ENCODE measurements around the gene NSUN7. TPM values are rescaled to one million over a fixed set of nuclear protein-coding genes. Genes with fewer than 3 reads are reported as not detected.

NSUN7 gene
- total RNA-seq, 1 experiment from 2014 or later, result 6.7 TPM

GRCh38 chr4:40825014-40825838, 75.5 kb downstream of the NSUN7 start:
- TF ChIP-seq EZH2phosphoT487 (IDR thresholded peaks at IDR 0.05; ENCODE audit: borderline replicate concordance, low read length) (no peak), CTCF (conservative IDR thresholded peaks at IDR 0.05; ENCODE audit: low read depth, low read length) (no peak), EZH2 (IDR thresholded peaks at IDR 0.05; ENCODE audit: low read length, unreplicated experiment) (no peak)
- Histone ChIP-seq H2AFZ (ENCODE audit: low read length) (no peak overlapping the region), H3F3A (ENCODE audit: low read length, unreplicated experiment) (no peaks in the 10 kb centered on the region), H3K79me2 (ENCODE audit: low read length) (no peaks in the 10 kb centered on the region), H3K4me3 (ENCODE audit: low read length) (no peak overlapping the region), H3K27me3 (ENCODE audit: low read length) (no peaks in the 10 kb centered on the region), H4K20me1 (ENCODE audit: low read length) (no peaks in the 10 kb centered on the region), H3K4me1 (ENCODE audit: insufficient read depth, low read length) (no peaks in the 10 kb centered on the region), H3K9me3 (ENCODE audit: low read length) (no peaks in the 10 kb centered on the region), H3K9me2 (replicated peaks; ENCODE audit: low read length) (no peaks in the 10 kb centered on the region), H3K9ac (ENCODE audit: low read length) (no peak overlapping the region), H3K4me2 (ENCODE audit: low read length) (no peak overlapping the region), H3K27ac (ENCODE audit: low read length) (no peak overlapping the region), H3K36me3 (ENCODE audit: low read depth, low read length) (no peaks in the 10 kb centered on the region; the same call in 1 of the 2 replicates)
- no peak for ATAC-seq
- DNase-seq, result no peak
- no TSS peak for BruUV-seq (replicated peaks)
- intact Hi-C loops (cut with micrococcal nuclease), result no loop called here
- POLR2A ChIA-PET (ENCODE audit: unreplicated experiment), result no interaction called here
- CTCF ChIA-PET, result interaction anchor here (1.5 kb wide), 1 partner anchor 16 kb away, joined by 4 read pairs; no protein-coding TSS in a partner anchor

DNA sequence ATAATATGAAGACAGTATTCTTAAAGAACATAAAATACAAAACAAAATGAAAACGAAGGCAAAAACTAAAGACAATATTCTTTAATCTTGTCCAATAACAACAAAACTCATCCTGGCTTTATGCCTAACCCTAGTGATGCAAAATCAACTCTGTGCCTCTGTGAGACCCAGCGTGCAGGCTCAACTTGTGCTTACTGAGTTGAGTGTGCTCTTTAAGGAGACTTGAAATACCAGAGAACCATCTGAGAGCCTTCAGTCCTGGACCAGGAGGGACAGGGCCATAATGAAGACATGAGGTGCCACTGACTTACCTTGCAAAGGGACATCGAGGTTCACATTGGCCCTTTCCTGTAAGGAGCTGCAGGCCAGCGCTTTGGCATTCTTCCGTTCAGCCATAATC, 77.1 kb downstream of the NSUN7 start:
- Histone ChIP-seq H3K9me3 (ENCODE audit: low read length) (no peaks in the 10 kb centered on the region), H3K9me2 (replicated peaks; ENCODE audit: low read length) (no peaks in the 10 kb centered on the region), H3F3A (ENCODE audit: low read length, unreplicated experiment) (no peaks in the 10 kb centered on the region), H2AFZ (ENCODE audit: low read length) (no peak overlapping the region), H3K4me1 (ENCODE audit: insufficient read depth, low read length) (no peaks in the 10 kb centered on the region), H3K4me2 (ENCODE audit: low read length) (no peak overlapping the region), H4K20me1 (ENCODE audit: low read length) (no peaks in the 10 kb centered on the region), H3K27me3 (ENCODE audit: low read length) (no peaks in the 10 kb centered on the region), H3K36me3 (ENCODE audit: low read depth, low read length) (no peaks in the 10 kb centered on the region; the same call in 1 of the 2 replicates), H3K79me2 (ENCODE audit: low read length) (no peaks in the 10 kb centered on the region), H3K4me3 (ENCODE audit: low read length) (no peak overlapping the region), H3K27ac (ENCODE audit: low read length) (no peak overlapping the region), H3K9ac (ENCODE audit: low read length) (no peak overlapping the region)
- BruUV-seq (replicated peaks), result no TSS peak
- no peak for DNase-seq
- ATAC-seq, result no peak
- POLR2A ChIA-PET (ENCODE audit: unreplicated experiment), result no interaction called here
- TF ChIP-seq CTCF (conservative IDR thresholded peaks at IDR 0.05; ENCODE audit: low read depth, low read length), result no peak
- no peak for TF ChIP-seq EZH2 (IDR thresholded peaks at IDR 0.05; ENCODE audit: low read length, unreplicated experiment)
- TF ChIP-seq EZH2phosphoT487 (IDR thresholded peaks at IDR 0.05; ENCODE audit: borderline replicate concordance, low read length), result no peak
- CTCF ChIA-PET, result no interaction called here
- intact Hi-C loops (cut with micrococcal nuclease), result no loop called here

- ATAC-seq (no peak), DNase-seq (no peak)
- Histone ChIP-seq H3K27me3 (ENCODE audit: low read length) (no peaks in the 10 kb centered on the region), H3K4me3 (ENCODE audit: low read length) (no peak overlapping the region), H3K4me1 (ENCODE audit: insufficient read depth, low read length) (no peaks in the 10 kb centered on the region), H3K9ac (ENCODE audit: low read length) (no peak overlapping the region), H3K79me2 (ENCODE audit: low read length) (no peaks in the 10 kb centered on the region), H3K27ac (ENCODE audit: low read length) (no peak overlapping the region), H3K4me2 (ENCODE audit: low read length) (no peak overlapping the region), H3K36me3 (ENCODE audit: low read depth, low read length) (no peaks in the 10 kb centered on the region; the same call in 1 of the 2 replicates), H3K9me2 (replicated peaks; ENCODE audit: low read length) (no peaks in the 10 kb centered on the region), H2AFZ (ENCODE audit: low read length) (no peak overlapping the region), H3F3A (ENCODE audit: low read length, unreplicated experiment) (no peaks in the 10 kb centered on the region), H4K20me1 (ENCODE audit: low read length) (no peaks in the 10 kb centered on the region), H3K9me3 (ENCODE audit: low read length) (no peaks in the 10 kb centered on the region)
- intact Hi-C loops (cut with micrococcal nuclease), result no loop called here
- TF ChIP-seq CTCF (conservative IDR thresholded peaks at IDR 0.05; ENCODE audit: low read depth, low read length) (no peak), EZH2 (IDR thresholded peaks at IDR 0.05; ENCODE audit: low read length, unreplicated experiment) (no peak), EZH2phosphoT487 (IDR thresholded peaks at IDR 0.05; ENCODE audit: borderline replicate concordance, low read length) (no peak)
- ChIA-PET POLR2A (ENCODE audit: unreplicated experiment) (no interaction called here), CTCF (no interaction called here)
- no TSS peak for BruUV-seq (replicated peaks)
Measured at GRCh38 chr4:40827758-40828157, 78.0 kb downstream of the NSUN7 start.

All from PC-3 (cell line).